Measurements from ENCODE around the gene TGIF2.

Gene TGIF2

DNA sequence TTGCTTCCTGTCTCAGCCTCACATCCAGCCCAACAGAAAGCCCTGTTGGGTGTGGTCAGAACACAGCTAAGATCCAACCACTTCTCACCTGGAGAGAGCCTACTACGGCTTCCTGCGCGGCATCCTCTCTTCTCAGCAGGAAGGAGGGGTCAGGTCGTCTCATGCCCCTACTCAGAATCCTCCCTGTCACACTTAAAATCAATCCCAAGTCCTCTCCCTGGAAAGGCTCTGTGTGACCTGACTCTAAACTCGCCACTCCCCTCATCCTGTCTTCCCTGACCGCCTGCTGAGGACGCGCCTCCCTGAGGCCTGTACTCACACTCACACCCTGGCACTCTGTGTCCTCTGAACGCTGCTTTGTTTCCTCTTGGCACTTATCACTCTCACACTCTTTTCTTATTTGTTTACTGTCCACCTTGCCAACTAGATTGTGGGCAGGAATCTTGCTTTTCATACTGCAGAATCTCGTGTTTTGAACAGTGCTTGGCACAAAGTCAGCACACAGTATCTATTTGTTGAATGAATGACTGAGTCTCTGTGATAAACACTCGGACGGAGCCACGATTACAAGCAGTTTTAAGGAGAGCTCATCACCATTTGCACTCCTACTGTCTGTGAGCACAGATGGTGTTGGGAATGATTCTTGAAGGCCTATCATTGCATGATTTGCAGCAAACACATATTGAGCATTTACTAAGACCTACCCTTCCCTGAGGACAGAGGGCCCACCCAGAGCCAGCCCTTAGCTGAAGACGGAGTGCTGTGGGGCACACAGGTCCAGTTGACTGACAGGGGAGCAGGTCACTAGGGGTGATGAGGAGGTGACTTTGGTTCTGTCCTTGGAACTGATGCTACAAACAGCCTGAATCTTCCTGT lies 50.9 kb downstream of the TGIF2 start:
- no peaks in the 10 kb centered on the region for H3K27me3 ChIP-seq (ENCODE audit: control insufficient read depth, low read length)
- no peaks in the 10 kb centered on the region for H3K9me2 ChIP-seq (replicated peaks; ENCODE audit: control insufficient read depth, low read length)
- no peaks in the 10 kb centered on the region for H4K20me1 ChIP-seq (ENCODE audit: control insufficient read depth, insufficient read depth, low read depth, low read length)

DNA sequence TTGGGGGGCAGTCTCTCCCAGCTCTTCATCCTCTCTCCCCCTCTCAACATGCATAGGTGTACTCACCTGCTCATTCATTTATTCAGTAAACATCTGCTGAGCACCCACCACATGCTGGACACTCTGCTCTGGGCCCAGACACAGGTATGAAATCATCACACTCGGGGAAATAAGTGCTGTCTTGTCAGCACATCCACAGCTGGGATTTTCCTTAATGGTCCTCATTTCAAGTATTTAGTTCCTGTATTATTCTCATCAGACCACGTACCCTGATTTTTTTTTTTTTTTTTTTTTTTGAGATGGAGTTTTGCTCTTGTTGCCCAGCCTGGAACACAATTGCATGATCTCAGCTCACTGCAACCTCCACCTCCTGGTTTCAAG lies 51.5 kb downstream of the TGIF2 start:
- H3K36me3 ChIP-seq (ENCODE audit: control insufficient read depth, low read length): no peaks in the 10 kb centered on the region

More for the DNA sequence above, 50.9 kb downstream of the TGIF2 start:
- TF ChIP-seq, protein P1, sequence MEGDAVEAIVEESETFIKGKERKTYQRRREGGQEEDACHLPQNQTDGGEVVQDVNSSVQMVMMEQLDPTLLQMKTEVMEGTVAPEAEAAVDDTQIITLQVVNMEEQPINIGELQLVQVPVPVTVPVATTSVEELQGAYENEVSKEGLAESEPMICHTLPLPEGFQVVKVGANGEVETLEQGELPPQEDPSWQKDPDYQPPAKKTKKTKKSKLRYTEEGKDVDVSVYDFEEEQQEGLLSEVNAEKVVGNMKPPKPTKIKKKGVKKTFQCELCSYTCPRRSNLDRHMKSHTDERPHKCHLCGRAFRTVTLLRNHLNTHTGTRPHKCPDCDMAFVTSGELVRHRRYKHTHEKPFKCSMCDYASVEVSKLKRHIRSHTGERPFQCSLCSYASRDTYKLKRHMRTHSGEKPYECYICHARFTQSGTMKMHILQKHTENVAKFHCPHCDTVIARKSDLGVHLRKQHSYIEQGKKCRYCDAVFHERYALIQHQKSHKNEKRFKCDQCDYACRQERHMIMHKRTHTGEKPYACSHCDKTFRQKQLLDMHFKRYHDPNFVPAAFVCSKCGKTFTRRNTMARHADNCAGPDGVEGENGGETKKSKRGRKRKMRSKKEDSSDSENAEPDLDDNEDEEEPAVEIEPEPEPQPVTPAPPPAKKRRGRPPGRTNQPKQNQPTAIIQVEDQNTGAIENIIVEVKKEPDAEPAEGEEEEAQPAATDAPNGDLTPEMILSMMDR (IDR thresholded peaks at IDR 0.05; ENCODE audit: low read depth, low read length, poor library complexity, severe bottlenecking): no peak
- TF ChIP-seq EZH2phosphoT487 (IDR thresholded peaks at IDR 0.05; ENCODE audit: borderline replicate concordance, low read length): no peak
- no peaks in the 10 kb centered on the region for H3K9me3 ChIP-seq (ENCODE audit: control insufficient read depth, insufficient read depth, low read length)
- no peaks in the 10 kb centered on the region for H3K4me1 ChIP-seq (ENCODE audit: control insufficient read depth, low read length)
- H3F3A ChIP-seq (ENCODE audit: control insufficient read depth, insufficient read depth): no peaks in the 10 kb centered on the region
- no peaks in the 10 kb centered on the region for H3K36me3 ChIP-seq (ENCODE audit: control insufficient read depth, low read length)
- H3K79me2 ChIP-seq (ENCODE audit: control insufficient read depth, low read length): no peaks in the 10 kb centered on the region
- no peak overlapping the region for H3K4me3 ChIP-seq (ENCODE audit: low read length)
- no peak overlapping the region for H3K27ac ChIP-seq (ENCODE audit: low read depth, low read length)
- no peak overlapping the region for H3K4me2 ChIP-seq (ENCODE audit: low read length)

DNA sequence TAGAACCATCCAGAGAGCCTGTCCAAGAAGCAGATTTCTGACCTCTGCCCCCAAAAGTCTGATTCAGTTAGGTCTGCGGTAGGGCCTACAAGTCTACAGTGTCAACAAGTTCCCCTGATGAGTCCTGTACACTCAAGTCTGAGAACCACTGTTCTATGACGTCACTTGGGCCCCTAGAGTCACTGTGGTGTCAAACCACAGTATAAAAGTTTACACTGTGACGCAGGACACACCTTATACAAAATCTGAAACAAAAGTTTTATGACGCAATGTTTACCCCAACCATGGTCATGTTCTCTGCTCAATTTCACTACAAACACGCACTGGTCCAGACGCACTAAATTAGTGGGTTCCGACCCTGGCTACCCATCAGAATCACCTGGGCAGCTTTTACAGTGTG lies 54.7 kb downstream of the TGIF2 start:
- no peaks in the 10 kb centered on the region for H3K36me3 ChIP-seq (ENCODE audit: control insufficient read depth, low read length)
- H3K27ac ChIP-seq (ENCODE audit: low read depth, low read length): no peak overlapping the region
- TF ChIP-seq, protein P1 (IDR thresholded peaks at IDR 0.05; ENCODE audit: low read depth, low read length, poor library complexity, severe bottlenecking): no peak
- TF ChIP-seq EZH2phosphoT487 (IDR thresholded peaks at IDR 0.05; ENCODE audit: borderline replicate concordance, low read length): no peak
- no peaks in the 10 kb centered on the region for H4K20me1 ChIP-seq (ENCODE audit: control insufficient read depth, insufficient read depth, low read depth, low read length)
- H3K27me3 ChIP-seq (ENCODE audit: control insufficient read depth, low read length): no peaks in the 10 kb centered on the region
- H3F3A ChIP-seq (ENCODE audit: control insufficient read depth, insufficient read depth): no peaks in the 10 kb centered on the region
- no peak overlapping the region for H3K4me3 ChIP-seq (ENCODE audit: low read length)
- H3K9me3 ChIP-seq (ENCODE audit: control insufficient read depth, insufficient read depth, low read length): no peaks in the 10 kb centered on the region
- no peaks in the 10 kb centered on the region for H3K79me2 ChIP-seq (ENCODE audit: control insufficient read depth, low read length)
- no peaks in the 10 kb centered on the region for H3K9me2 ChIP-seq (replicated peaks; ENCODE audit: control insufficient read depth, low read length)
- peaks cover 14% of the 10 kb centered on the region for H3K4me1 ChIP-seq (ENCODE audit: control insufficient read depth, low read length)
- no peak overlapping the region for H3K4me2 ChIP-seq (ENCODE audit: low read length)

More for the DNA sequence above, 51.5 kb downstream of the TGIF2 start:
- Histone ChIP-seq H3K4me2 (ENCODE audit: low read length) (no peak overlapping the region), H3F3A (ENCODE audit: control insufficient read depth, insufficient read depth) (no peaks in the 10 kb centered on the region), H4K20me1 (ENCODE audit: control insufficient read depth, insufficient read depth, low read depth, low read length) (no peaks in the 10 kb centered on the region), H3K79me2 (ENCODE audit: control insufficient read depth, low read length) (no peaks in the 10 kb centered on the region), H3K27me3 (ENCODE audit: control insufficient read depth, low read length) (no peaks in the 10 kb centered on the region), H3K9me2 (replicated peaks; ENCODE audit: control insufficient read depth, low read length) (no peaks in the 10 kb centered on the region), H3K4me3 (ENCODE audit: low read length) (no peak overlapping the region), H3K27ac (ENCODE audit: low read depth, low read length) (no peak overlapping the region), H3K4me1 (ENCODE audit: control insufficient read depth, low read length) (peaks cover 6% of the 10 kb centered on the region), H3K9me3 (ENCODE audit: control insufficient read depth, insufficient read depth, low read length) (no peaks in the 10 kb centered on the region)
- TF ChIP-seq, protein P1 (IDR thresholded peaks at IDR 0.05; ENCODE audit: low read depth, low read length, poor library complexity, severe bottlenecking): no peak
- TF ChIP-seq EZH2phosphoT487 (IDR thresholded peaks at IDR 0.05; ENCODE audit: borderline replicate concordance, low read length): no peak
